Measurements from ENCODE around the gene ZSWIM8. TPM values are rescaled to one million over a fixed set of nuclear protein-coding genes. Genes with fewer than 3 reads are reported as not detected.

ZSWIM8 gene
- total and polyA plus RNA-seq, 10 of the 15 experiments (the other 5 are each of a cell fraction or from before 2014, with no cell fraction given), result 7.8 to 47.1 (median 23.6) TPM

GRCh38 chr10:73771722-73772280, 13.6 kb upstream of the ZSWIM8 start:
- no peak for FAIRE-seq
- peak overlapping the region; percentile 94 for H3K4me3 ChIP-seq
- in situ Hi-C loops (cut with MboI), result no loop called here
- TF ChIP-seq CEBPB (IDR thresholded peaks at IDR 0.05; ENCODE audit: borderline replicate concordance in 1 of 2, low read depth in 2 of 2, low read length in 2 of 2), result no peak
- no peak for TF ChIP-seq IKZF1 (conservative IDR thresholded peaks at IDR 0.05)
- no peak for TF ChIP-seq CEBPZ (IDR thresholded peaks at IDR 0.05; ENCODE audit: low read depth, low read length)
- no peak for TF ChIP-seq YY1 (IDR thresholded peaks at IDR 0.05; ENCODE audit: low read depth, low read length)
- TF ChIP-seq RCOR1 (conservative IDR thresholded peaks at IDR 0.05; ENCODE audit: low read depth, low read length), result no peak
- no peak for TF ChIP-seq POLR2AphosphoS2 (IDR thresholded peaks at IDR 0.05; ENCODE audit: low read depth, low read length)
- peak; percentile 89 for TF ChIP-seq NRF1 (conservative IDR thresholded peaks at IDR 0.05; ENCODE audit: low read depth, low read length)
- no peak for TF ChIP-seq EZH2 (IDR thresholded peaks at IDR 0.05; ENCODE audit: borderline replicate concordance, control insufficient read depth, low read depth, low read length)
- 0 out of 2 replicates have a peak, but pooled peaks have one; percentile 75 for TF ChIP-seq HDGF (IDR thresholded peaks at IDR 0.05)
- no peak for TF ChIP-seq BCL3 (IDR thresholded peaks at IDR 0.05; ENCODE audit: borderline replicate concordance, insufficient read depth, low read depth, low read length, poor library complexity, severe bottlenecking)
- no peak for TF ChIP-seq ETV6 (conservative IDR thresholded peaks at IDR 0.05 in 1 of 2, IDR thresholded peaks at IDR 0.05 in 1 of 2; ENCODE audit: borderline replicate concordance in 1 of 2, low read depth in 1 of 2)
- no peak for TF ChIP-seq STAT1 (conservative IDR thresholded peaks at IDR 0.05)
- no peak for TF ChIP-seq RAD51 (IDR thresholded peaks at IDR 0.05)
- TF ChIP-seq PAX5 (IDR thresholded peaks at IDR 0.05; ENCODE audit: borderline replicate concordance, low read depth, low read length), result no peak

More at GRCh38 chr10:73771722-73772280, 13.6 kb upstream of the ZSWIM8 start:
- Histone ChIP-seq H2AFZ (ENCODE audit: control insufficient read depth, low read depth, low read length) (peak overlapping the region; percentile 74), H3K27ac (ENCODE audit: control insufficient read depth, insufficient read depth) (peak overlapping the region; percentile 83), H3K36me3 (ENCODE audit: control insufficient read depth in 2 of 2, insufficient read depth in 2 of 2, low read length in 1 of 2) (peaks cover 14 to 37% of the 10 kb centered on the region in 2 experiments), H3K9ac (ENCODE audit: control insufficient read depth, insufficient read depth, low read length) (peak overlapping the region; percentile 79), H3K9me3 (replicated peaks; ENCODE audit: control insufficient read depth, insufficient read depth, low read length) (no peaks in the 10 kb centered on the region), H3K27me3 (replicated peaks in 1 of 2; ENCODE audit: control insufficient read depth in 2 of 2, insufficient read depth in 2 of 2, low read length in 1 of 2) (no peaks in the 10 kb centered on the region), H3K79me2 (ENCODE audit: control insufficient read depth, insufficient read depth, low read length) (peaks cover 53% of the 10 kb centered on the region), H3K4me2 (ENCODE audit: control insufficient read depth, insufficient read depth) (peak overlapping the region; percentile 92), H3K4me1 (ENCODE audit: control insufficient read depth, insufficient read depth, low read length) (peaks cover 5% of the 10 kb centered on the region), H4K20me1 (ENCODE audit: control insufficient read depth, insufficient read depth) (no peaks in the 10 kb centered on the region)
- ATAC-seq (peak; percentile 74), DNase-seq (ENCODE audit: low read depth, low spot score) (no peak)
- SMC1A ChIA-PET (ENCODE audit: uncharacterized antibody, unreplicated experiment), result interaction anchor here (0.5 to 6.5 kb wide), 12 partner anchors 9 to 1139 kb away, joined by 3 to 46 read pairs (median 6); partner anchors contain the start of genes CHCHD1, SEC24C and ZSWIM8
- POLR2A ChIA-PET, result interaction anchor here (0.9 to 6.8 kb wide), 11 partner anchors 8 to 253 kb away, joined by 3 to 63 read pairs (median 13); partner anchors contain the start of genes CHCHD1, SEC24C and ZSWIM8
- RAD21 ChIA-PET (ENCODE audit: unreplicated experiment), result interaction anchor here (0.8 to 4.0 kb wide), 13 partner anchors 9 to 276 kb away, joined by 3 to 37 read pairs (median 4); partner anchors contain the start of genes CHCHD1, PPP3CB and SEC24C
- intact Hi-C loops (cut with micrococcal nuclease; ENCODE audit: unreplicated experiment), result loop anchor here (2.0 to 5.0 kb wide), 3 partner anchors 40 to 107 kb away; partner anchors contain the start of gene NDST2
- TSS peak; percentile 75 for BruUV-seq (replicated peaks)
- CTCF ChIA-PET, result interaction anchor here (1.0 to 5.0 kb wide), 12 partner anchors 10 to 221 kb away, joined by 3 to 55 read pairs (median 8); partner anchors contain the start of genes CHCHD1 and SEC24C
- WGBS (ENCODE audit: insufficient coverage, insufficient replicate concordance, low lambda C conversion rate, missing lambda C conversion rate), result 28% methylated on average over 17 of the region's 17 CpGs

All from GM12878 (cell line).